ENCODE results near the gene EHD3. TPM values are rescaled to one million over a fixed set of nuclear protein-coding genes. Genes with fewer than 3 reads are reported as not detected.

The EHD3 gene
- total and polyA plus RNA-seq, 10 of the 15 experiments (the other 5 are each of a cell fraction or from before 2014, with no cell fraction given), result 1.1 to 10.9 (median 8.2) TPM

- ATAC-seq (no peak), FAIRE-seq (no peak), DNase-seq (ENCODE audit: low read depth, low spot score) (no peak)
- Histone ChIP-seq H3K36me3 (ENCODE audit: control insufficient read depth in 2 of 2, insufficient read depth in 2 of 2, low read length in 1 of 2) (no peaks in the 10 kb centered on the region), H3K9me3 (replicated peaks; ENCODE audit: control insufficient read depth, insufficient read depth, low read length) (no peaks in the 10 kb centered on the region), H3K79me2 (ENCODE audit: control insufficient read depth, insufficient read depth, low read length) (no peaks in the 10 kb centered on the region), H3K27me3 (replicated peaks in 1 of 2; ENCODE audit: control insufficient read depth in 2 of 2, insufficient read depth in 2 of 2, low read length in 1 of 2) (no peaks in the 10 kb centered on the region), H3K27ac (ENCODE audit: control insufficient read depth, insufficient read depth) (no peak overlapping the region), H3K4me1 (ENCODE audit: control insufficient read depth, insufficient read depth, low read length) (no peaks in the 10 kb centered on the region), H3K4me2 (ENCODE audit: control insufficient read depth, insufficient read depth) (no peak overlapping the region), H4K20me1 (ENCODE audit: control insufficient read depth, insufficient read depth) (no peaks in the 10 kb centered on the region), H2AFZ (ENCODE audit: control insufficient read depth, low read depth, low read length) (no peak overlapping the region), H3K4me3 (no peak overlapping the region), H3K9ac (ENCODE audit: control insufficient read depth, insufficient read depth, low read length) (no peak overlapping the region)
- ChIA-PET POLR2A (no interaction called here), CTCF (interaction anchor here (1.0 kb wide), 1 partner anchor 90 kb away, joined by 4 read pairs; the partner anchor contains the start of gene GALNT14), RAD21 (ENCODE audit: unreplicated experiment) (no interaction called here), SMC1A (ENCODE audit: uncharacterized antibody, unreplicated experiment) (interaction anchor here (0.6 to 1.6 kb wide), 4 partner anchors 26 to 75 kb away, joined by 3 to 4 read pairs (median 3); no protein-coding TSS in a partner anchor)
- intact Hi-C loops (cut with micrococcal nuclease; ENCODE audit: unreplicated experiment), result no loop called here
- no peak for TF ChIP-seq ASH2L (IDR thresholded peaks at IDR 0.05; ENCODE audit: borderline replicate concordance, low read depth)
- TF ChIP-seq SREBF2 (IDR thresholded peaks at IDR 0.05; ENCODE audit: low read length), result no peak
- 57% methylated on average over 10 of the region's 10 CpGs for WGBS (ENCODE audit: insufficient coverage, insufficient replicate concordance, low lambda C conversion rate, missing lambda C conversion rate)
- no TSS peak for BruUV-seq (replicated peaks)
- in situ Hi-C loops (cut with MboI), result no loop called here
Observed at GRCh38 chr2:31227711-31228125, 6.2 kb upstream of the EHD3 start.

DNA sequence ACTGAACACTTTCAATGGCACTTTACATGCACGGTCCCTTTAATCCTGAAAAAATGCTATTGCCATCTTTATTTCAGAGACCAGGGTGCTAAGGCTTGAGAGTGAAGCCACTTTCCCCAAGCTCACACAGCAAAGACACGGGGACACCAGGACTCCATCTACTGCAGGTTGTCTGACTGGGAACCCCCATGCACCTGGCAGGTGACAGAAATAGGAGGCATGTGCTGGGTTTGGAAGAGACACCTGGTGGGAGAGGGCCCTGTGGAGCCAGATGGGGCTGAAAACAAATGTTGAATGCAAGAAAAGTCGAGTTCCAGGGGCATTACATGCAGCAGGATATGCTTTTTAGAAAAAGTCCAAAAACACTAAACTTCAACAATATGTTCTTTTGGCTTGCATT is 5.2 kb upstream of the EHD3 start:
- in situ Hi-C loops (cut with MboI), result no loop called here
- no peak for DNase-seq (ENCODE audit: low read depth, low spot score)
- 7% methylated on average over 3 of the region's 3 CpGs for WGBS (ENCODE audit: insufficient coverage, insufficient replicate concordance, low lambda C conversion rate, missing lambda C conversion rate)

More for the DNA sequence above, 5.2 kb upstream of the EHD3 start:
- Histone ChIP-seq H3K4me3 (no peak overlapping the region), H2AFZ (ENCODE audit: control insufficient read depth, low read depth, low read length) (no peak overlapping the region), H3K36me3 (ENCODE audit: control insufficient read depth in 2 of 2, insufficient read depth in 2 of 2, low read length in 1 of 2) (no peaks in the 10 kb centered on the region), H3K27ac (ENCODE audit: control insufficient read depth, insufficient read depth) (no peak overlapping the region), H3K9ac (ENCODE audit: control insufficient read depth, insufficient read depth, low read length) (no peak overlapping the region), H3K9me3 (replicated peaks; ENCODE audit: control insufficient read depth, insufficient read depth, low read length) (no peaks in the 10 kb centered on the region; the same call in 2 of the 3 replicates), H3K4me2 (ENCODE audit: control insufficient read depth, insufficient read depth) (no peak overlapping the region), H3K27me3 (replicated peaks in 1 of 2; ENCODE audit: control insufficient read depth in 2 of 2, insufficient read depth in 2 of 2, low read length in 1 of 2) (no peaks in the 10 kb centered on the region), H4K20me1 (ENCODE audit: control insufficient read depth, insufficient read depth) (no peaks in the 10 kb centered on the region), H3K79me2 (ENCODE audit: control insufficient read depth, insufficient read depth, low read length) (no peaks in the 10 kb centered on the region), H3K4me1 (ENCODE audit: control insufficient read depth, insufficient read depth, low read length) (no peaks in the 10 kb centered on the region; the same call in 1 of the 2 replicates)
- POLR2A ChIA-PET, result no interaction called here
- no peak for FAIRE-seq
- CTCF ChIA-PET, result interaction anchor here (1.0 kb wide), 1 partner anchor 105 kb away, joined by 3 read pairs; no protein-coding TSS in a partner anchor
- RAD21 ChIA-PET (ENCODE audit: unreplicated experiment), result interaction anchor here (0.6 kb wide), 1 partner anchor 43 kb away, joined by 5 read pairs; no protein-coding TSS in a partner anchor
- no TSS peak for BruUV-seq (replicated peaks)
- SMC1A ChIA-PET (ENCODE audit: uncharacterized antibody, unreplicated experiment), result interaction anchor here (0.9 to 1.6 kb wide), 2 partner anchors 13 to 25 kb away, joined by 3 read pairs; no protein-coding TSS in a partner anchor
- intact Hi-C loops (cut with micrococcal nuclease; ENCODE audit: unreplicated experiment), result no loop called here
- TF ChIP-seq KAT2A (conservative IDR thresholded peaks at IDR 0.05; ENCODE audit: control insufficient read depth, low read depth, low read length) (no peak), IKZF2 (IDR thresholded peaks at IDR 0.05) (no peak), ETV6 (conservative IDR thresholded peaks at IDR 0.05 in 1 of 2, IDR thresholded peaks at IDR 0.05 in 1 of 2; ENCODE audit: borderline replicate concordance in 1 of 2, low read depth in 1 of 2) (no peak), NR2F1 (conservative IDR thresholded peaks at IDR 0.05) (no peak), SREBF1 (IDR thresholded peaks at IDR 0.05; ENCODE audit: low read length) (no peak), KDM1A (IDR thresholded peaks at IDR 0.05; ENCODE audit: borderline replicate concordance) (no peak), USF1 (IDR thresholded peaks at IDR 0.05; ENCODE audit: borderline replicate concordance, extremely low read length, insufficient read depth, low read depth, low read length) (no peak)
- no peak for ATAC-seq
